Left ventricle myocardium superior (tissue), 1 donor: ENCODE measurements around the gene KMT2B. TPM values are rescaled to one million over a fixed set of nuclear protein-coding genes. Genes with fewer than 3 reads are reported as not detected.

Experiments
- ATAC-seq: fragments of 200-7000 bp; cut with Tn5 transposase; one replicate; pipeline ENCODE4 v1.9.1; 2020; ENCODE audit warnings: mild to moderate bottlenecking, moderate library complexity
- DNase-seq: peaks from one replicate; pipeline ENCODE4 v3.0.0-alpha.2; 2020
- intact Hi-C: fragments of 100-400 bp; cut with micrococcal nuclease; formaldehyde crosslinking; loops from one replicate; pipeline ENCODE4 v1.11.0; 2022
- total RNA-seq: library from RNA; stranded (reverse); fragmentation: NEBNext Ultra II Directional; extraction: Animal tissue kit (Norgen Biotek cat#: 25700); gene quantifications from one replicate; pipeline ENCODE4 v1.2.1, GENCODE V29; 2021
- donor health status: DM: no; HTN: yes; CAD: no; lungs with severe emphysema.

Gene KMT2B
- total RNA-seq, 1 donor from 2014 or later, result 15.8 TPM

GRCh38 chr19:35738021-35738886 lies 20.5 kb downstream of the KMT2B start:
- DNase-seq, result no peak
- intact Hi-C loops, result no loop called here

GRCh38 chr19:35738887-35739229 lies 21.1 kb downstream of the KMT2B start:
- ATAC-seq, result no peak
- intact Hi-C loops, result no loop called here
- no peak for DNase-seq

More at GRCh38 chr19:35738021-35738886, 20.5 kb downstream of the KMT2B start:
- no peak for ATAC-seq

- intact Hi-C loops, result no loop called here
- DNase-seq (no peak), ATAC-seq (no peak)
Measured at GRCh38 chr19:35739275-35740107, 21.7 kb downstream of the KMT2B start.

- DNase-seq (no peak), ATAC-seq (no peak)
- intact Hi-C loops, result no loop called here
Measured at GRCh38 chr19:35740108-35740422, 22.3 kb downstream of the KMT2B start.

- intact Hi-C loops, result no loop called here
Measured at GRCh38 chr19:35740423-35741202, 22.8 kb downstream of the KMT2B start.

GRCh38 chr19:35741203-35741515 lies 23.4 kb downstream of the KMT2B start:
- intact Hi-C loops, result no loop called here
- ATAC-seq, result no peak
- no peak for DNase-seq

More at GRCh38 chr19:35740423-35741202, 22.8 kb downstream of the KMT2B start:
- DNase-seq (peak; percentile 99), ATAC-seq (peak; percentile 84)

- DNase-seq (no peak), ATAC-seq (no peak)
- intact Hi-C loops, result no loop called here
Measured at GRCh38 chr19:35742121-35742724, 24.4 kb downstream of the KMT2B start, which contains the start of gene IGFLR1. Gene IGFLR1, minus strand, starts transcription at chr19:35742452. Its CDS starts 1,272 bp downstream, at chr19:35741180.

GRCh38 chr19:35743640-35744429 lies 26.0 kb downstream of the KMT2B start:
- intact Hi-C loops, result no loop called here
- ATAC-seq (no peak), DNase-seq (no peak)

- peak; percentile 96 for DNase-seq
- intact Hi-C loops, result no loop called here
Measured at GRCh38 chr19:35744430-35745327, 26.9 kb downstream of the KMT2B start.

GRCh38 chr19:35745328-35746086 lies 27.7 kb downstream of the KMT2B start, which contains the start of the genes PSENEN and U2AF1L4:
Gene PSENEN, plus strand, starts transcription at chr19:35745651. Its CDS starts 280 bp downstream, at chr19:35745931.
Gene U2AF1L4, minus strand, starts transcription at chr19:35745418. Its CDS starts 27 bp downstream, at chr19:35745391.
- intact Hi-C loops, result no loop called here
- ATAC-seq (peak; percentile 81), DNase-seq (peak; percentile 98)

More at GRCh38 chr19:35744430-35745327, 26.9 kb downstream of the KMT2B start:
- peak; percentile 74 for ATAC-seq

- ATAC-seq, result no peak
- intact Hi-C loops, result no loop called here
Measured at GRCh38 chr19:35746087-35746462, 28.3 kb downstream of the KMT2B start.

GRCh38 chr19:35746531-35746930 lies 28.7 kb downstream of the KMT2B start:
- intact Hi-C loops, result no loop called here
- DNase-seq (no peak), ATAC-seq (no peak)

More at GRCh38 chr19:35746087-35746462, 28.3 kb downstream of the KMT2B start:
- DNase-seq, result no peak

GRCh38 chr19:35748106-35749020 lies 30.6 kb downstream of the KMT2B start, which contains the start of gene LIN37:
Gene LIN37, plus strand, starts transcription at chr19:35748576. Its CDS starts 149 bp downstream, at chr19:35748725.
- DNase-seq (peak; percentile 99), ATAC-seq (peak; percentile 83)
- intact Hi-C loops, result no loop called here

- intact Hi-C loops, result no loop called here
- no peak for ATAC-seq
- DNase-seq, result no peak
Measured at GRCh38 chr19:35750167-35750566, 32.4 kb downstream of the KMT2B start.
